Esophagus muscularis mucosa (tissue), 4 donors: ENCODE measurements around the gene CLEC4M. TPM values are rescaled to one million over a fixed set of nuclear protein-coding genes. Genes with fewer than 3 reads are reported as not detected.

Source experiments
- DNase-seq: peaks from one replicate; pipeline ENCODE4 v3.0.0-alpha.2; 2017; ENCODE audit errors: extremely low spot score
- H3K27ac ChIP-seq, 4 donors: fragments of 200-600 bp; sonication (generic); replicated peaks in 1 of 4; 1 replicate in 3 of 4; 2 replicates in 1 of 4; pipeline ENCODE4 v1.5.1; 2016 to 2019; ENCODE audit warnings: mild to moderate bottlenecking in 1 of 4
- H3K27me3 ChIP-seq, 4 donors: fragments of 200-600 bp; sonication (generic); one replicate each; pipeline versions ENCODE4 v1.5.1 to v1.6.0; 2016 to 2019
- H3K36me3 ChIP-seq, 4 donors: fragments of 200-600 bp; sonication (generic); one replicate each; pipeline ENCODE4 v1.5.1; 2016 to 2019
- H3K4me1 ChIP-seq, 4 donors: fragments of 200-600 bp; sonication (generic); one replicate each; pipeline ENCODE4 v1.5.1; 2016 to 2019
- H3K4me3 ChIP-seq, 4 donors: fragments of 200-600 bp; sonication (generic); 1 replicate in 2 of 4; 2 replicates in 2 of 4; pipeline ENCODE4 v1.5.1; 2016 to 2019; ENCODE audit warnings: mild to moderate bottlenecking in 4 of 4, moderate library complexity in 1 of 4
- H3K9me3 ChIP-seq, 4 donors: fragments of 200-600 bp; sonication (generic); 1 replicate in 3 of 4; 2 replicates in 1 of 4; pipeline ENCODE4 v1.5.1; 2016 to 2019
- EP300 ChIP-seq: sonication (generic); formaldehyde crosslinking; IDR thresholded peaks from one replicate; pipeline ENCODE4 v1.6.1; 2017; ENCODE audit warnings: antibody characterized with exemption
- POLR2A ChIP-seq: fragments of 450-650 bp; IDR thresholded peaks from one replicate; pipeline ENCODE4 v1.6.1; 2017; ENCODE audit warnings: antibody characterized with exemption, moderate library complexity, mild to moderate bottlenecking, low read depth
- POLR2AphosphoS5 ChIP-seq, 2 donors: sonication (generic); formaldehyde crosslinking; IDR thresholded peaks; one replicate each; pipeline ENCODE4 v1.6.1; 2017; ENCODE audit warnings: antibody characterized with exemption in 2 of 2
- WGBS: methylation state at CpG from one replicate; pipeline ENCODE4 v1.1.5; 2018; 5-methylcytosine and 5-hydroxymethylcytosine counted together
- intact Hi-C: fragments of 100-400 bp; cut with DNase I; formaldehyde crosslinking; loops from one replicate; pipeline ENCODE4 v1.15.1; 2023
- total RNA-seq, 4 donors: library from RNA; depleted of rRNA; stranded (reverse); fragments of >200 nt; gene quantifications; one replicate each; pipeline versions ENCODE4 v1.1.0 to v1.2.1, GENCODE V29; 2016
- TF ChIP-seq, protein P1 (sequence below), 3 experiments: fragments of 200-600 bp in 2 of 3; fragments of 450-650 bp in 1 of 3; sonication (generic) in 2 of 3; IDR thresholded peaks; one replicate each; pipeline ENCODE4 v1.5.1; 2017 to 2019; ENCODE audit warnings: antibody characterized with exemption in 3 of 3, mild to moderate bottlenecking in 2 of 3, moderate library complexity in 1 of 3

CLEC4M gene
- total RNA-seq, 4 donors from 2014 or later = not detected

GRCh38 chr19:7795555-7796161 is 32.6 kb downstream of the CLEC4M start:
- TF ChIP-seq EP300 (no peak), POLR2AphosphoS5 (IDR thresholded peaks at IDR 0.05) (no peak), POLR2A (no peak)
- TF ChIP-seq, protein P1, sequence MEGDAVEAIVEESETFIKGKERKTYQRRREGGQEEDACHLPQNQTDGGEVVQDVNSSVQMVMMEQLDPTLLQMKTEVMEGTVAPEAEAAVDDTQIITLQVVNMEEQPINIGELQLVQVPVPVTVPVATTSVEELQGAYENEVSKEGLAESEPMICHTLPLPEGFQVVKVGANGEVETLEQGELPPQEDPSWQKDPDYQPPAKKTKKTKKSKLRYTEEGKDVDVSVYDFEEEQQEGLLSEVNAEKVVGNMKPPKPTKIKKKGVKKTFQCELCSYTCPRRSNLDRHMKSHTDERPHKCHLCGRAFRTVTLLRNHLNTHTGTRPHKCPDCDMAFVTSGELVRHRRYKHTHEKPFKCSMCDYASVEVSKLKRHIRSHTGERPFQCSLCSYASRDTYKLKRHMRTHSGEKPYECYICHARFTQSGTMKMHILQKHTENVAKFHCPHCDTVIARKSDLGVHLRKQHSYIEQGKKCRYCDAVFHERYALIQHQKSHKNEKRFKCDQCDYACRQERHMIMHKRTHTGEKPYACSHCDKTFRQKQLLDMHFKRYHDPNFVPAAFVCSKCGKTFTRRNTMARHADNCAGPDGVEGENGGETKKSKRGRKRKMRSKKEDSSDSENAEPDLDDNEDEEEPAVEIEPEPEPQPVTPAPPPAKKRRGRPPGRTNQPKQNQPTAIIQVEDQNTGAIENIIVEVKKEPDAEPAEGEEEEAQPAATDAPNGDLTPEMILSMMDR (IDR thresholded peaks at IDR 0.05) = no peak
- Histone ChIP-seq H3K36me3 (no peaks in the 10 kb centered on the region), H3K4me3 (no peak overlapping the region), H3K9me3 (no peaks in the 10 kb centered on the region), H3K4me1 (peaks cover 0 to 14% (median 13%) of the 10 kb centered on the region in 4 donors), H3K27ac (no peak overlapping the region), H3K27me3 (peaks cover 0 to 55% (median 4%) of the 10 kb centered on the region in 4 donors)
- intact Hi-C loops = loop anchor here (2.0 to 10.0 kb wide), 3 partner anchors 111 to 228 kb away; partner anchors contain the start of gene TRAPPC5
- no peak for DNase-seq
- 47% methylated on average over 7 of the region's 8 CpGs for WGBS

DNA sequence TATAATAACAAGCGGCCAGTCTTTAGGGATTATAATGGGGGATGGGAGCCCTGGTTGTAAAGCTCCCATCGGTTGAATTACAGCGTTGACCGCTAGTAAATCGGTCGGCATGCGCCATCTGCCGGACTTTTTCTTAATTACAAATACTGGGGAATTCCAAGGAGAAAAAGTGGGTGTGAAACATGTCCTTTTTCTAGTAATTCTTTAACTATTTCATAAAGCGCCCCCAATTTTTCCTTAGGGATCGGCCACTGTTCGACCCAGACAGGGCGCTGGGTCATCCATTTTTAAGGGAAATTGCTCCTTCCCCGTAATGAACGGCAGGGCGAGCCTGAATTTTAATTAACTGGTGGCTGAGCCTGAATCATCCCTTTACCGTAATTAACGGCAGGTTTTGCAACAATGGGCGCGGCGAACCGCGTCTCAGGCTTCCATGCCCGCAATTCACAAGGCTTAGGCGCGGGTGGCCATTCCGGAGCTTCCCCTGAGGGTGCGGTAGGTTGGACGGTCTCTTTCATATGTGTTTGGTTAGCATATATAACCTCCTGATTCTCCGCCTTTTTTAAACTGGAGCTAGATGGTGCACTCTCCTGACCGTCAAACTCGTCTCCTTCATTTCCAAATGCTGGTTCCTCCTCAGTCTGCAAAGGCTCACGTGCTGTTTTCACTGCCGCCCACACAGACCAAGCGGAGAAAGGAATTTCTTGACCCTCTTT is 36.8 kb downstream of the CLEC4M start:
- H3K27ac ChIP-seq = no peak overlapping the region
- no peak for DNase-seq
- H3K4me1 ChIP-seq = peaks cover 0 to 14% (median 13%) of the 10 kb centered on the region in 4 donors
- H3K27me3 ChIP-seq = peaks cover 0 to 82% (median 4%) of the 10 kb centered on the region in 4 donors
- H3K36me3 ChIP-seq = no peaks in the 10 kb centered on the region
- intact Hi-C loops = loop anchor here (5.0 to 10.0 kb wide), 3 partner anchors 115 to 445 kb away; partner anchors contain the start of gene TRAPPC5
- peak overlapping the region in 3 of 4 donors; percentile 14 to 42 (median 26) for H3K4me3 ChIP-seq
- TF ChIP-seq POLR2AphosphoS5 (IDR thresholded peaks at IDR 0.05) (no peak), POLR2A (no peak)
- TF ChIP-seq, protein P1 (IDR thresholded peaks at IDR 0.05) = peak; percentile 47 to 84 (median 70)
- 3% methylated on average over 34 of the region's 34 CpGs for WGBS
- H3K9me3 ChIP-seq = no peaks in the 10 kb centered on the region

DNA sequence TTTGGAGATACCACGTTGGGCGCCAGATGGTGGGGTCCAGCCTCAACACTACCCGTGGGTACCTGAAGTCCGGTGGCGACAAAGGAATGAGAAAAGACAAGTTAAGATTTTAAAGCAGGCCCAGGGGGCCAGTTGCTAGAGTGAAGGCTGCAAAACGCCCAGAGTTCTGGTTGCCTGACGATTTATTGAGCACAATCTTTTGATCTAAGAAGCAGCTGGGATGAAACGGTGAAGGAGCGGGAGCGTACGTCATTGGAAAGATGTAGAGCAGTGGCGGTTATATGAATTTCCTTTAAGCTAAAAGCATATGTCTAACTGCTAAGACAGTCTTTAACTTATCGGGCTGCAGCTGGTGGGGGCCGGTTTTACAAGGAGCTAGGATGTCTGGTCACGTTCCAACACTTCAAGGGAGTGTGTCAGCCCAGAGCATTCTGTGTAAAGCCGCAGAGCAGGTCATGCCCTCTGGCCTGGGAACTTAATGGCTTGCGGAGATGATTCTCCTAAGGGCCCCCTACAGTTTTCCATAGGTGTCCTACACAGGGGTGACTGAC is 38.1 kb downstream of the CLEC4M start:
- Histone ChIP-seq H3K27me3 (peaks cover 0 to 86% (median 4%) of the 10 kb centered on the region in 4 donors), H3K4me3 (no peak overlapping the region), H3K27ac (no peak overlapping the region), H3K9me3 (no peaks in the 10 kb centered on the region), H3K4me1 (peaks cover 0 to 14% (median 13%) of the 10 kb centered on the region in 4 donors), H3K36me3 (no peaks in the 10 kb centered on the region)
- no peak for DNase-seq
- TF ChIP-seq POLR2AphosphoS5 (IDR thresholded peaks at IDR 0.05) = no peak
- TF ChIP-seq EP300 = no peak
- TF ChIP-seq POLR2A = no peak
- TF ChIP-seq, protein P1 (IDR thresholded peaks at IDR 0.05) = no peak
- 86% methylated on average over 17 of the region's 17 CpGs for whole genome bisulfite sequencing
- intact Hi-C loops = loop anchor here (10.0 kb wide), 1 partner anchor 446 kb away; no protein-coding TSS in a partner anchor

GRCh38 chr19:7806234-7806633 is 43.2 kb downstream of the CLEC4M start:
- no peak overlapping the region for H3K4me3 ChIP-seq
- intact Hi-C loops = loop anchor here (10.0 kb wide), 1 partner anchor 451 kb away; no protein-coding TSS in a partner anchor
- H3K27ac ChIP-seq = no peak overlapping the region
- DNase-seq = no peak
- H3K4me1 ChIP-seq = no peaks in the 10 kb centered on the region
- H3K36me3 ChIP-seq = no peaks in the 10 kb centered on the region
- H3K9me3 ChIP-seq = peaks cover 0 to 8% (median 1%) of the 10 kb centered on the region in 4 donors
- TF ChIP-seq POLR2A = no peak
- TF ChIP-seq POLR2AphosphoS5 (IDR thresholded peaks at IDR 0.05) = no peak
- TF ChIP-seq EP300 = no peak
- TF ChIP-seq, protein P1 (IDR thresholded peaks at IDR 0.05) = no peak
- peaks cover 0 to 80% (median 0%) of the 10 kb centered on the region in 4 donors for H3K27me3 ChIP-seq
- 62% methylated on average over 3 of the region's 3 CpGs for WGBS
